Measurements from ENCODE around the gene CCDC14. TPM values are rescaled to one million over a fixed set of nuclear protein-coding genes. Genes with fewer than 3 reads are reported as not detected.

CCDC14 gene
- total RNA-seq: 14.9 and 23.7 TPM in 2 replicates

DNA sequence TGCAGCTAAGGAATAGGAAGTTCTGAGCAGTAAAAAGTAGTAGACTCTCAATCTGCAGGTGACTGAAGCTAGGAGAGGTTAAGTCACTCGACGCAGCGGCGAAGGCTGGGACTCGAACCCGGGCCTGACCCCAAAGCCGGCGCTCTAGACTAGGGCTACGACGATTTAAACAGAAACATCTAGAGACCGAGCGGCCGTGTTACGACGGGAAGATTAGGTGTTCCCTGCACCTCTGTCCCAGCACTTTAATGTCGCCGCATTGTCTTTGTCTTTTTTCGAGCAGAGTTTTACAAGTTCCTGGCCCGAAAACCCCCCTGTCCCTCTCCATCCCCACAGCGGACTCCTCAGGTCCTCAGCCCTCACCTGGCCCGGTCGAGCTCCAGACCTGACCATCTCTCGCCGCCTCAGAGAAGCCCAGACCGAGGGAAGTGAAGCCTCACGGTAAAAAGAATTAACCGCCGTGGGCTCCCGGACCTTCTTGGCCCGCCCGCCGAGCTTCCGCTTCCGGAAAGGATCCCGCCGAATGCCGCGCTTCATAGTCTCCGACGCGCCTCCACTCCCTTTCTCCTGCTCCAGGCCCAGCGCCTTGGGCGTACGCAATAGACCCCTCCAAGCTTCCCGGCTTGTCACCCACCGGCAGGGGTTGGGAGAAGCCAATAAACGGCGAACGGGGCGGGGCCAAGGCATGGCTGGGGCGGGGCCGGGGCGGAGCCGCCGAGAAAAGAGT lies at the start of gene CCDC14:
Gene CCDC14, minus strand, starts transcription at position 449 of the 727 bp plus-strand sequence. Its CDS starts 56 bp downstream, at position 393.

GRCh38 chr3:123991730-123992588 lies 30.9 kb upstream of the CCDC14 start, which contains the start of gene ROPN1:
Gene ROPN1, minus strand, starts transcription at chr3:123992124. Its CDS starts 11,643 bp downstream, at chr3:123980481.

GRCh38 chr3:123884203-123884831 lies 76.7 kb downstream of the CCDC14 start, which contains the start of gene MYLK:
Gene MYLK, minus strand, starts transcription at chr3:123884332. Its CDS starts 90,491 bp downstream, at chr3:123793841.

Other genes starting within 250 kb of the CCDC14 start
- 23.4 and 41.5 TPM in 2 replicates for gene MYLK, start 76.9 kb downstream of the CCDC14 start, total RNA-seq
- gene ROPN1, start 30.9 kb upstream of the CCDC14 start, total RNA-seq: not detected in 2 replicates
- 2.4 and 3.2 TPM in 2 replicates for gene KALRN, start 72.1 kb upstream of the CCDC14 start, total RNA-seq

All from epithelial cell of umbilical artery (primary cell).